ENCODE measurements around the gene WTAP. TPM values are rescaled to one million over a fixed set of nuclear protein-coding genes. Genes with fewer than 3 reads are reported as not detected.

Gene WTAP
- total RNA-seq, 4 donors from 2014 or later = 74.8 to 202 (median 133) TPM

GRCh38 chr6:159682295-159682694 is 45.0 kb upstream of the WTAP start:
- DNase-seq (ENCODE audit: low spot score) = no peak
- no peak for TF ChIP-seq CTCF (IDR thresholded peaks at IDR 0.05)
- no peak for ATAC-seq (ENCODE audit: low FRiP score)

DNA sequence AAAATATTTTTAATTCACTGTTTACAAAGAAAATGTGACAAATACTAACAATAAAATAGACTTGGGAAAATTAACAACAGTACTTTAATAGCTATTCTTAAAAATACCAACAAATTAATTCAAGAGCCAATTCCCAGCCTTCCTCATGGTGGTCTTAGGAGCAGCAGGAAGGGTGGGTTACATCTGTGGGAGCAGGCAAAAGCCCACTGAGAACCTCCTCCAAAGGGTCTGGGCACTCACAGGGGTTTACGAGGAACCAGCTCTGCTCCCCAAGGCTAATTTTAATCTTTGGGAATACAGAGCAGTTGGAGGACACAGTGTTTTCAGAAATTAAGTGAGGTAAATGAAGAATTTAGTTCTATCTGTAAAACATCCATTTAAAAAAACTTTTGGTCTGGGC is 44.5 kb upstream of the WTAP start:
- DNase-seq (ENCODE audit: low spot score) = no peak
- TF ChIP-seq CTCF (IDR thresholded peaks at IDR 0.05) = no peak
- ATAC-seq (ENCODE audit: low FRiP score) = no peak

GRCh38 chr6:159684013-159684304 is 43.3 kb upstream of the WTAP start:
- no peak for ATAC-seq (ENCODE audit: low FRiP score)
- TF ChIP-seq CTCF (IDR thresholded peaks at IDR 0.05) = no peak
- no peak for DNase-seq (ENCODE audit: low spot score)

GRCh38 chr6:159686040-159686439 is 41.3 kb upstream of the WTAP start:
- ATAC-seq (ENCODE audit: low FRiP score) = no peak
- TF ChIP-seq CTCF (IDR thresholded peaks at IDR 0.05) = no peak
- no peak for DNase-seq (ENCODE audit: low spot score)

- no peak for DNase-seq (ENCODE audit: low spot score)
- no peak for TF ChIP-seq CTCF (IDR thresholded peaks at IDR 0.05)
- no peak for ATAC-seq (ENCODE audit: low FRiP score)
These were observed 40.6 kb upstream of the WTAP start for GRCh38 chr6:159686703-159687102.

- no peak for TF ChIP-seq CTCF (IDR thresholded peaks at IDR 0.05)
- DNase-seq (ENCODE audit: low spot score) (no peak), ATAC-seq (ENCODE audit: low FRiP score) (no peak)
These were observed 40.0 kb upstream of the WTAP start for GRCh38 chr6:159687341-159687740.

DNA sequence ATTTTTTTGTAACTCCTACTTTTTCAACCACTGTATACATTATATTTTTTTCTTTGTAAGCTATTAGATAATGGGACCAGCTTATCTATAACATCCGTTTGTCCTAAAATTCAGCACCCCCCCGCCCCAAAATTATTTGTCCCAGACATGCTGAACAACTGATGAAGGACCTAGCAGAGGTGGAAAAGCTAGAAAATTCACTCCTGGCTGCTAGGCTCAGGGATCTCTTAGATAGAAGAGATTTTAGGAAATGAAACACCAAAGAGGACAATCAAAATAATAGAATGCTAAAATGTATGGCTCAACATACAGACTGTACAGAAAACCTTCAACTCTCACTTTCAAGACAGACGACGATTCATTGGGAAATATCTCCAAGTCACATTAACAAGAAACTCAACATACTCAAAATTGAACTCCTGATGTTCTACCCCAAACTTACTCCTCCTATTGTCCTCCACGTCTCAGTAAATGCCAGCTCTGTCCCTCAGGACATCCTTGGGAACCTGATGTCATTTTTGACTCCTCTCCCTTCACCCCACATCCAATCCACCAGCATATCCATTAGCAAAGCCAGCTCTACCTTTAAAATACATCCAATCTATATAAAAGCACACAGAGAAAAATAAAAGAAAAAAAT is 38.9 kb upstream of the WTAP start:
- ATAC-seq (ENCODE audit: low FRiP score) = no peak
- no peak for DNase-seq (ENCODE audit: low spot score)
- TF ChIP-seq CTCF (IDR thresholded peaks at IDR 0.05) = no peak
